ENCODE measurements around the gene EVL. TPM values are rescaled to one million over a fixed set of nuclear protein-coding genes. Genes with fewer than 3 reads are reported as not detected.

The EVL gene
- total and polyA plus RNA-seq, 2 donors (not counting 3 experiments of a cell fraction or from before 2014, with no cell fraction given): 34.6 to 62.5 TPM

- Histone ChIP-seq H4K20me1 (replicated peaks; ENCODE audit: control insufficient read depth, extremely low read depth, insufficient read depth, low read length) (no peaks in the 10 kb centered on the region), H3K9ac (replicated peaks; ENCODE audit: extremely low read depth, insufficient read depth, low read length) (no peak overlapping the region), H3K4me3 (replicated peaks in 1 of 3; ENCODE audit: insufficient read depth in 1 of 3, low read depth in 1 of 3, low read length in 3 of 3) (no peak overlapping the region), H3K4me1 (ENCODE audit: control insufficient read depth, extremely low read depth, insufficient read depth, low read length) (no peaks in the 10 kb centered on the region), H2AFZ (ENCODE audit: low read depth, low read length) (no peak overlapping the region), H3K9me3 (replicated peaks; ENCODE audit: control insufficient read depth, insufficient read depth, low read length) (no peaks in the 10 kb centered on the region), H3K27me3 (ENCODE audit: control insufficient read depth in 2 of 2, insufficient read depth in 2 of 2, low read length in 2 of 2) (peaks cover 0 to 4% of the 10 kb centered on the region in 2 experiments), H3K27ac (ENCODE audit: insufficient read depth, low read depth, low read length) (no peak overlapping the region), H3K79me2 (ENCODE audit: control insufficient read depth, insufficient read depth, low read length) (no peaks in the 10 kb centered on the region), H3K9me1 (replicated peaks; ENCODE audit: control insufficient read depth, extremely low read depth, insufficient read depth, low read length) (no peaks in the 10 kb centered on the region), H3K36me3 (ENCODE audit: control insufficient read depth in 2 of 2, extremely low read depth in 1 of 2, insufficient read depth in 2 of 2, low read length in 2 of 2) (no peaks in the 10 kb centered on the region), H3K4me2 (ENCODE audit: insufficient read depth, low read length) (no peak overlapping the region)
- TF ChIP-seq POLR2A (IDR thresholded peaks at IDR 0.05; ENCODE audit: low read depth, low read length) (no peak), JUN (IDR thresholded peaks at IDR 0.05; ENCODE audit: borderline replicate concordance, insufficient read depth, insufficient read length, low read depth) (no peak), MYC (IDR thresholded peaks at IDR 0.05; ENCODE audit: low read depth, low read length) (no peak), CTCF (IDR thresholded peaks at IDR 0.05; ENCODE audit: extremely low read depth in 1 of 2, insufficient read depth in 1 of 2, low read depth in 1 of 2, low read length in 2 of 2) (no peak), EZH2 (IDR thresholded peaks at IDR 0.05; ENCODE audit: borderline replicate concordance, low read depth, low read length, severe bottlenecking) (no peak), GATA2 (IDR thresholded peaks at IDR 0.05; ENCODE audit: insufficient read depth, insufficient read length, low read depth, low read length) (no peak), FOS (IDR thresholded peaks at IDR 0.05; ENCODE audit: borderline replicate concordance, insufficient read depth, low read length) (no peak), POLR2AphosphoS5 (IDR thresholded peaks at IDR 0.05; ENCODE audit: insufficient read depth, low read depth, low read length) (no peak), MAX (IDR thresholded peaks at IDR 0.05; ENCODE audit: insufficient read depth, insufficient read length) (no peak)
- dilution Hi-C loops (cut with MboI; ENCODE audit: extremely low pct_ligation_motif_present, low sequenced_read_pairs): no loop called here
- intact Hi-C loops (cut with micrococcal nuclease): no loop called here
- FAIRE-seq: no peak
- no peak for DNase-seq (ENCODE audit: low read depth, low spot score)
- no TSS peak for BruUV-seq (replicated peaks)
- CTCF ChIA-PET: interaction anchor here (1.8 kb wide), 1 partner anchor 32 kb away, joined by 4 read pairs; no protein-coding TSS in a partner anchor
- POLR2A ChIA-PET: no interaction called here
Measured at GRCh38 chr14:100173353-100173752, 108.1 kb downstream of the EVL start.

Measured in endothelial cell of umbilical vein (primary cell).